ENCODE results near the gene HMGXB3. TPM values are rescaled to one million over a fixed set of nuclear protein-coding genes. Genes with fewer than 3 reads are reported as not detected.

Gene HMGXB3
- total RNA-seq, 6 experiments from 2014 or later, result 7.7 to 28.3 (median 12.2) TPM

DNA sequence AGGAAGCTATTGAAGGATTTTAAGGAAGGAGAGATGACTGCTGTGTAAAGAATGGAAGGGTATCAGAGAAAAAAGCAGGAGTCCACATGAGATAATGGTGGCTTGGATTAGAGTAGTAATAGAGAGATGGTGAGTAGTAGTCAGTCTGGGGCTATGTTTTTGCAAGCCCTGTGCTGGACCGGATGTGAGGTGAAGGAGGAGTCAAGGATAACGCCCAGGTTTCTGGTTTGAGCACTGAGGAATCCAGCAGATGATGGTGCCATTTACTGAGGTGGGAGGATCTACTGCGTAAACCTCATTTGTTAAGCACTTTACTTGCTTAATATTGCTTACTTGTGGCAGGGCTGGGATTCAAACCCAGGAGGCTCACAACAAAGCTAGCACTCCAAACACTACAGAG lies 1.2 kb upstream of the HMGXB3 start:
- no peak overlapping the region for H3K4me3 ChIP-seq
- peaks cover 0 to 18% (median 6%) of the 10 kb centered on the region in 4 donors for H3K4me1 ChIP-seq
- no peak overlapping the region for H3K27ac ChIP-seq
- TF ChIP-seq POLR2A (IDR thresholded peaks at IDR 0.05) (no peak), CTCF (IDR thresholded peaks at IDR 0.05) (no peak)
- no peaks in the 10 kb centered on the region for H3K9me3 ChIP-seq
- intact Hi-C loops (cut with DNase I), result loop anchor here (10.0 kb wide), 2 partner anchors 165 to 365 kb away; no protein-coding TSS in a partner anchor
- peaks cover 0 to 6% (median 0%) of the 10 kb centered on the region in 4 donors for H3K36me3 ChIP-seq
- DNase-seq, result no peak
- WGBS (ENCODE audit: insufficient coverage, low coverage, low lambda C conversion rate, missing lambda C conversion rate), result 80% methylated on average over 2 of the region's 3 CpGs
- no peak for ATAC-seq
- no peaks in the 10 kb centered on the region for H3K27me3 ChIP-seq

- intact Hi-C loops (cut with DNase I), result loop anchor here (10.0 kb wide), 2 partner anchors 165 to 365 kb away; no protein-coding TSS in a partner anchor
Measured at GRCh38 chr5:149999866-150000255, 678 bp upstream of the HMGXB3 start.

GRCh38 chr5:150000990-150001659 lies 586 bp downstream of the HMGXB3 start:
- intact Hi-C loops (cut with DNase I), result no loop called here
- 0% methylated on average over 15 of the region's 44 CpGs for WGBS (ENCODE audit: insufficient coverage, low coverage, low lambda C conversion rate, missing lambda C conversion rate)

More at GRCh38 chr5:149999866-150000255, 678 bp upstream of the HMGXB3 start:
- DNase-seq (no peak), ATAC-seq (no peak)
- Histone ChIP-seq H3K4me1 (peaks cover 0 to 18% (median 6%) of the 10 kb centered on the region in 4 donors), H3K27ac (peak overlapping the region; percentile 71 to 90 (median 88)), H3K9me3 (no peaks in the 10 kb centered on the region), H3K27me3 (no peaks in the 10 kb centered on the region), H3K36me3 (peaks cover 0 to 10% (median 0%) of the 10 kb centered on the region in 4 donors), H3K4me3 (peak overlapping the region; percentile 65 to 98 (median 82))
- no peak for TF ChIP-seq CTCF (IDR thresholded peaks at IDR 0.05)
- TF ChIP-seq POLR2A (IDR thresholded peaks at IDR 0.05), result no peak
- 18% methylated on average over 7 of the region's 7 CpGs for WGBS (ENCODE audit: insufficient coverage, low coverage, low lambda C conversion rate, missing lambda C conversion rate)

More at GRCh38 chr5:150000990-150001659, 586 bp downstream of the HMGXB3 start:
- Histone ChIP-seq H3K36me3 (peaks cover 0 to 14% (median 2%) of the 10 kb centered on the region in 4 donors), H3K27ac (peak overlapping the region; percentile 71 to 90 (median 88)), H3K9me3 (no peaks in the 10 kb centered on the region), H3K27me3 (no peaks in the 10 kb centered on the region), H3K4me1 (peaks cover 0 to 18% (median 6%) of the 10 kb centered on the region in 4 donors), H3K4me3 (peak overlapping the region; percentile 65 to 98 (median 82))
- TF ChIP-seq CTCF (IDR thresholded peaks at IDR 0.05) (no peak), POLR2A (IDR thresholded peaks at IDR 0.05) (no peak)
- ATAC-seq (peak; percentile 25 to 53 (median 38)), DNase-seq (peak; percentile 55 to 71 (median 57))
